Cerebellar cortex (tissue), 1 donor: ENCODE measurements around the gene CDK17.
A peak's percentile ranks its signal among the peaks of the same experiment; 100 is the strongest.
"Not testable (repeated sequence)": the region's sequence is repeated elsewhere in the genome, so short reads cannot be mapped to it uniquely, and the experiment has no call there.

ENCODE experiments used
- DNase-seq: peaks from one replicate; pipeline ENCODE4 v3.0.0-alpha.2; 2015; ENCODE audit warnings: low spot score

The CDK17 gene

GRCh38 chr12:96315741-96316481 lies 84.3 kb downstream of the CDK17 start:
- not testable (repeated sequence) for DNase-seq

- no peak for DNase-seq
Measured at GRCh38 chr12:96314723-96315122, 85.5 kb downstream of the CDK17 start.

- no peak for DNase-seq
Measured at GRCh38 chr12:96313606-96314005, 86.6 kb downstream of the CDK17 start.

- no peak for DNase-seq
Measured at GRCh38 chr12:96311191-96311590, 89.0 kb downstream of the CDK17 start.

- DNase-seq: no peak
Measured at GRCh38 chr12:96310067-96310466, 90.2 kb downstream of the CDK17 start.

GRCh38 chr12:96308881-96309280 lies 91.4 kb downstream of the CDK17 start:
- DNase-seq: no peak

GRCh38 chr12:96305665-96306064 lies 94.6 kb downstream of the CDK17 start:
- DNase-seq: no peak

GRCh38 chr12:96303653-96304052 lies 96.6 kb downstream of the CDK17 start:
- DNase-seq: peak; percentile 21

GRCh38 chr12:96302687-96303310 lies 97.4 kb downstream of the CDK17 start:
- DNase-seq: no peak

- no peak for DNase-seq
Measured at GRCh38 chr12:96301732-96302131, 98.5 kb downstream of the CDK17 start.

- no peak for DNase-seq
Measured at GRCh38 chr12:96300064-96300463, 100.2 kb downstream of the CDK17 start.

GRCh38 chr12:96297504-96297903 lies 102.7 kb downstream of the CDK17 start:
- no peak for DNase-seq

GRCh38 chr12:96295532-96296160 lies 104.6 kb downstream of the CDK17 start:
- DNase-seq: no peak

- DNase-seq: no peak
Measured at GRCh38 chr12:96294831-96295230, 105.4 kb downstream of the CDK17 start.

- no peak for DNase-seq
Measured at GRCh38 chr12:96293093-96293492, 107.1 kb downstream of the CDK17 start.

- DNase-seq: no peak
Measured at GRCh38 chr12:96289067-96289466, 111.2 kb downstream of the CDK17 start.

- no peak for DNase-seq
Measured at GRCh38 chr12:96285158-96285557, 115.1 kb downstream of the CDK17 start.

- DNase-seq: no peak
Measured at GRCh38 chr12:96274331-96274730, 125.9 kb downstream of the CDK17 start.

- DNase-seq: no peak
Measured at GRCh38 chr12:96271469-96272199, 128.6 kb downstream of the CDK17 start.

- no peak for DNase-seq
Measured at GRCh38 chr12:96266238-96266637, 134.0 kb downstream of the CDK17 start.

GRCh38 chr12:96265836-96266235 lies 134.4 kb downstream of the CDK17 start:
- no peak for DNase-seq

GRCh38 chr12:96265400-96265799 lies 134.8 kb downstream of the CDK17 start:
- DNase-seq: no peak
